ENCODE results near the gene PCBP4.

PCBP4 gene

DNA sequence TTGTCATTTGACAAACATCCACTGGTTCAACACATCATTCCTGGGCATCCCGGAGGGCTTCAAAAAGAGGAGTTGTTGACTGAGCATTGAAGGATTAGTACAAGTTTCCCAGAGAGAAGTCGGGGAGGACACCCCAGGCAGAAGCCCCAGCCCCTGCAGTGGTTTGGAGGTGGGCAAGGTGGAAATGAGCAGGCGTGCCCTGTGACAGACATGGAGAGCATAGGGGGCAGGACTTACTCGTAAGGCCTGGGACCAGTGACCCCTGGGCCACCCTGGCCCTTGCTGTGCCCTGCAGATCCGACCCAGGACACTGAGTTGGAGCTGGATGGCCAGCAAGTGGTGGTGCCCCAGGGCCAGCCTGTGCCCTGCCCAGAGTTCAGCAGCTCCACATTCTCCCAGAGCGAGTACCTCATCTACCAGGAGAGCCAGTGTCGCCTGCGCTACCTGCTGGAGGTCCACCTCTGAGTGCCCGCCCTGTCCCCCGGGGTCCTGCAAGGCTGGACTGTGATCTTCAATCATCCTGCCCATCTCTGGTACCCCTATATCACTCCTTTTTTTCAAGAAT lies 19.2 kb downstream of the PCBP4 start:
- DNase-seq (ENCODE audit: low spot score): no peak
- TF ChIP-seq, protein P1, sequence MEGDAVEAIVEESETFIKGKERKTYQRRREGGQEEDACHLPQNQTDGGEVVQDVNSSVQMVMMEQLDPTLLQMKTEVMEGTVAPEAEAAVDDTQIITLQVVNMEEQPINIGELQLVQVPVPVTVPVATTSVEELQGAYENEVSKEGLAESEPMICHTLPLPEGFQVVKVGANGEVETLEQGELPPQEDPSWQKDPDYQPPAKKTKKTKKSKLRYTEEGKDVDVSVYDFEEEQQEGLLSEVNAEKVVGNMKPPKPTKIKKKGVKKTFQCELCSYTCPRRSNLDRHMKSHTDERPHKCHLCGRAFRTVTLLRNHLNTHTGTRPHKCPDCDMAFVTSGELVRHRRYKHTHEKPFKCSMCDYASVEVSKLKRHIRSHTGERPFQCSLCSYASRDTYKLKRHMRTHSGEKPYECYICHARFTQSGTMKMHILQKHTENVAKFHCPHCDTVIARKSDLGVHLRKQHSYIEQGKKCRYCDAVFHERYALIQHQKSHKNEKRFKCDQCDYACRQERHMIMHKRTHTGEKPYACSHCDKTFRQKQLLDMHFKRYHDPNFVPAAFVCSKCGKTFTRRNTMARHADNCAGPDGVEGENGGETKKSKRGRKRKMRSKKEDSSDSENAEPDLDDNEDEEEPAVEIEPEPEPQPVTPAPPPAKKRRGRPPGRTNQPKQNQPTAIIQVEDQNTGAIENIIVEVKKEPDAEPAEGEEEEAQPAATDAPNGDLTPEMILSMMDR (IDR thresholded peaks at IDR 0.05; ENCODE audit: borderline replicate concordance, control extremely low read depth, extremely low read depth, insufficient read depth, missing control alignments): no peak
- in situ Hi-C loops (cut with MboI; ENCODE audit: low sequenced_read_pairs, unreplicated experiment): no loop called here

DNA sequence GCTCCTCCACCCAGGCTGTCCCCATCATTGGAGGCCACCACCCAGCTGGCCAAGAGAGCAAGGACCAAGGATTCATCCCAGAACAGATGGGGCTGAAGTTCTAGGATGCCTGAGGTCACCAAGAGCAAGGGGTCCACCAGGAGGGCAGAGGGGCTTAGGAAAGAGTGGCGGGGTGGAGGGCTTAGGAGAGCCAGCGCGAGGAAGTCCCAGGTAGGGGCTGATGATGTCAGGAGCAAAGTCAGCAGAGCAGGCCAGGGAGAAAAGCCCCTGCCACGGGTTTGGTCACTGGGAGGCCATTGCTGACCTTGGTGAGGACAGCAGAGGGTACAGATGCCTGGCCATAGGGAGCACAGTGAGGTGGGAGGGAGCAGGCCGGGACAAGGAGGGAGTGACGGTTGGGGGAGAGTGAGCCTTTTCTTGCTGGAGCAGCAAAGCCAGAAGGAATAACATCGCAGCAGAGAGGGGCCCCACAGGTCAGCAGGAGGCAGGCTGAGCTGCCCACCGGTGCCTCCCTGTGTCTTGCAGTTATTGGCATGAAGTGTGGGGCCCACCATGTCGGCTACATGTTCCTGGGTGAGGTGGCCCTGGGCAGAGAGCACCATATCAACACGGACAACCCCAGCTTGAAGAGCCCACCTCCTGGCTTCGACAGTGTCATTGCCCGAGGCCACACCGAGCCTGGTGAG lies 19.9 kb downstream of the PCBP4 start:
- TF ChIP-seq, protein P1 (IDR thresholded peaks at IDR 0.05; ENCODE audit: borderline replicate concordance, control extremely low read depth, extremely low read depth, insufficient read depth, missing control alignments): no peak
- in situ Hi-C loops (cut with MboI; ENCODE audit: low sequenced_read_pairs, unreplicated experiment): no loop called here
- no peak for DNase-seq (ENCODE audit: low spot score)

DNA sequence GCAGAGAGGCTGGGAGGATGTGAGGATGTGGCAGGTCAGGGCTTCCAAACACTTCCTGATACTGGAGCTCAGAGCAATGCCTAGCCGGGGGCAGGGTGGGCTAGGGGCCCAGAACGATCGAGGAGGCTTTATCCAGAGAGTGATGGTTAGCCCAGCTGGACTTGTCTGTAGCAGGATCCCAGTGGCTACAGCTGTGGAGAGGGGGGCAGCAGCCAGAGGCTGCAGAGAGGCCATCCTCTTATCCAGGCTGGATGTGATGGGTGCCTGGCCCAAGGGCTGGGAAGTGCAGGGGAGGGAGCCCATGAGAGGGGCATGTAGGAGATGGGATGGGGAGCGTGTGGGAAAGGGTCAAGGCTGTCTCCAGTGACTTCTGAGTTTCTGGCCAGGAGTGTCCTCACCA lies 20.5 kb downstream of the PCBP4 start:
- in situ Hi-C loops (cut with MboI; ENCODE audit: low sequenced_read_pairs, unreplicated experiment): no loop called here
- TF ChIP-seq, protein P1 (IDR thresholded peaks at IDR 0.05; ENCODE audit: borderline replicate concordance, control extremely low read depth, extremely low read depth, insufficient read depth, missing control alignments): no peak
- DNase-seq (ENCODE audit: low spot score): no peak

DNA sequence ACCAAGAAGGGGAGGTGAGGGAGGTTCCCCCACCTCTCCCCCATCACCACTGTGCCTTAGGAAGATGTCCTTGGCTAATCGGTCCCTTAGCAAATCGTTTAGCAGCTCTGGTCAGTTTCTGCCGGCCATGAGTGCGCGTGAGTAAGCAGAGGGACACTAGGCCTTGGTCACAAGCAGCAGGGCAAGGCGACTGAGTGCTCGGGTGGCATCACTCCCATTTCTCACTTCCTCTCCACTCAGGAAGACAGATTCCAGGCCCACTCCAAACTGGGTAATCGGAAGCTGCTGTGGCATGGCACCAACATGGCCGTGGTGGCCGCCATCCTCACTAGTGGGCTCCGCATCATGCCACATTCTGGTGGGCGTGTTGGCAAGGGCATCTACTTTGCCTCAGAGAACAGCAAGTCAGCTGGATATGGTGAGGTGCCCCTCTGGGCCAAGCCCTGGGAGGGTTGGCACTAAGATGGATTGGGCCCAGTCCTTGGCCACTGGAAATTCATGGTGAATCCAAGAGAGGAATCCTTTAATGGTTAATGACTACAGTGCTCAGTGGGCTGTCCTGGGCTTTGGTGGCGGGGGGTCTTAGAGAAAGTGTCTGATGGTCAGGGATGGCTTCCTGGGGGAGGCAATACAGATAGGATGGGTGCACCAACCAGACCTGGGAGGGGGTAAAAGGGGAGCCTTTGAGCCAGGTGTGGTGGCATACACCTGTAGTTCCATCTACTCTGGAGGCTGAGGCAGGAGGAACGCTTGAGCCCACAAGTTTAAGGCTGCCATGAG lies 21.1 kb downstream of the PCBP4 start:
- in situ Hi-C loops (cut with MboI; ENCODE audit: low sequenced_read_pairs, unreplicated experiment): no loop called here
- TF ChIP-seq, protein P1 (IDR thresholded peaks at IDR 0.05; ENCODE audit: borderline replicate concordance, control extremely low read depth, extremely low read depth, insufficient read depth, missing control alignments): no peak
- DNase-seq (ENCODE audit: low spot score): no peak

DNA sequence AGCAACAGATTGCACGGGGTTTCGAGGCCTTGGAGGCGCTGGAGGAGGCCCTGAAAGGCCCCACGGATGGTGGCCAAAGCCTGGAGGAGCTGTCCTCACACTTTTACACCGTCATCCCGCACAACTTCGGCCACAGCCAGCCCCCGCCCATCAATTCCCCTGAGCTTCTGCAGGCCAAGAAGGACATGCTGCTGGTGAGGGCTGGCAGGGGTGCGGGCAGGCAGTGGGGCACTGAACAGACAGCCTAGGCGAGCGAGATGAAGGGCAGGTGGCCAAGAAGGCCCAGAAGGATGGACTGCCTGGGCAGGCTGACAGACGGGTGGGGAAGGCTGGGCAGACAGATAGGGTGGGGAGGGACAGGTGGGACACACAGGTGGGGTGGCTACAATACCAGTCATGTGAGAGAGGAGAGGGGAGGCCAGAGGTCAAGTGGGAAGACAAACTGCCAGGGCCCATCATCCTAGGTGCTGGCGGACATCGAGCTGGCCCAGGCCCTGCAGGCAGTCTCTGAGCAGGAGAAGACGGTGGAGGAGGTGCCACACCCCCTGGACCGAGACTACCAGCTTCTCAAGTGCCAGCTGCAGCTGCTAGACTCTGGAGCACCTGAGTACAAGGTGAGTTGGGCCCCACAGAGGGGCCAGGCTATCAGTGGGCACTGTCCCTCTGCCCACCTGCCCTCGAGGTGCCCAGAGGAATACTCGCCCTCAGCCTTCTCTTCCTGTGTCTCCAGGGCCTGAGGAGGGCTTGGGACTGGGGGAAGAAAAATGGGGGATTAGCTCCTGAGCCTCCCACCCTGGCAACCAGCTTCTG lies 22.0 kb downstream of the PCBP4 start:
- TF ChIP-seq, protein P1 (IDR thresholded peaks at IDR 0.05; ENCODE audit: borderline replicate concordance, control extremely low read depth, extremely low read depth, insufficient read depth, missing control alignments): no peak
- DNase-seq (ENCODE audit: low spot score): no peak
- in situ Hi-C loops (cut with MboI; ENCODE audit: low sequenced_read_pairs, unreplicated experiment): no loop called here

DNA sequence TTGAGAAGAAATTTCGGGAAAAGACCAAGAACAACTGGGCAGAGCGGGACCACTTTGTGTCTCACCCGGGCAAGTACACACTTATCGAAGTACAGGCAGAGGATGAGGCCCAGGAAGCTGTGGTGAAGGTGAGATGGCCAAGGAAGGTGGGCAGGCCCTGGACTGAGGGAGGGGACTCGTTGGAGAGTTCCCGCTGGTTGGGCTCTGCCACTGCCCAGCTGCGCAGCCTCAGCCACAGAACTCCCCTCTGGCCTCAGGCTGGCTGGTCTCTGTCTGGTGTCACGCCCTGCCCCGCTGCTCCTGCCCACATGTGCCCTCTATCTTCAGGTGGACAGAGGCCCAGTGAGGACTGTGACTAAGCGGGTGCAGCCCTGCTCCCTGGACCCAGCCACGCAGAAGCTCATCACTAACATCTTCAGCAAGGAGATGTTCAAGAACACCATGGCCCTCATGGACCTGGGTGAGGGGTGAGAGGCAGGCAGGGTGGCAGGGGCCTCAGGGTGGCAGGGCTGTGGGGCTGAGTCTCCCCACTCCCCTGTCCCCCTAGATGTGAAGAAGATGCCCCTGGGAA lies 22.7 kb downstream of the PCBP4 start:
- in situ Hi-C loops (cut with MboI; ENCODE audit: low sequenced_read_pairs, unreplicated experiment): no loop called here
- no peak for DNase-seq (ENCODE audit: low spot score)
- TF ChIP-seq, protein P1 (IDR thresholded peaks at IDR 0.05; ENCODE audit: borderline replicate concordance, control extremely low read depth, extremely low read depth, insufficient read depth, missing control alignments): no peak
